Nucleus accumbens (tissue), 56 donors: Measurements from ENCODE around the gene LRRC74A.

Experiments used
- DNase-seq, 56 donors: peaks; one replicate each; lab custom pipeline; 2025; lab: John Stamatoyannopoulos, UW

LRRC74A gene

GRCh38 chr14:76808990-76809389 lies 17.2 kb upstream of the LRRC74A start:
- no peak for DNase-seq

DNA sequence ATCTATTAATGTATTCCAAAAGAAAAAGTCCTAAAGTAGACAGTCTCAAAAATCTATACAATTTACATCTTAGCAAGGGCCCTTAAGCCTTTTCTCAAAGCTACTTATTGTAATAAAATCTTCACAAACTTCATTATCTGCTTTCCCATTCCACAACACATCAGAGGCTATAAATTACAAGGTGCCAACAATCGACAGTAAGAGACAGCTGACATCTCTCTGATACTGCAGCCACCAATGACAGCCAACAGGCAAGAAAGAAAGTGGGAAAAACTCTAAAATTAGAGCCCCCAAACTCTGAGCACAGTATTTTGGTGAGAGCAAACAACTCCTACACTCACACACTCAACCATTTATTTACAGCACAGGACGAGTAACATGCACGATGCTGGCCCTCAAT lies 15.7 kb upstream of the LRRC74A start:
- DNase-seq = no peak

DNA sequence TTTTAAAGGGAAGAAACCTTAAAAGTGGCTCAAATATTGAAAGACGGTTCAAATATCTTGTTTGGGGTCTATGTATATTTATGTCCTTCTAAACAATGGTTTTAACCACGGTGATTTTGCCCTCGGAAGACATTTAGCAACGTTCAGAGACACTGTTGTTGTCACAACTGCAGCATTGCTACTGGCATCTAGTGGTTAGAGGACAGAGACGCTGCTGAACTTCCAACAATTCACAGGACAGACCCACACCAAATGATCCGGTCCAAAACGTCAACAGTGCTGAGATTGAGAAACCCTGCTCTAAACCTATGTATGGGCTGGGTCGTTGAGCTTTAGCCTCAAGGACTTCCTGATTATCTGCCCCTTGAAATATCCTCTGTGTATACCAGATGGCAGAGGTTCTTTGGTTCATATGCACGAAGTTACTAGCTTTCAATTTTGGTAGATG lies 15.2 kb upstream of the LRRC74A start:
- peak in 35 of 56 donors; percentile 8 to 56 (median 30) for DNase-seq

GRCh38 chr14:76811561-76811960 lies 14.6 kb upstream of the LRRC74A start:
- DNase-seq = no peak

GRCh38 chr14:76812093-76812421 lies 14.2 kb upstream of the LRRC74A start:
- DNase-seq = peak in 4 of 56 donors; percentile 45 to 57 (median 50)

- DNase-seq = peak; percentile 42 to 95 (median 90)
Measured at GRCh38 chr14:76812422-76813383, 13.5 kb upstream of the LRRC74A start, which contains the start of gene ANGEL1. ANGEL1 (minus strand) TSS chr14:76812882; CDS start chr14:76812827, 55 bp downstream.

- DNase-seq = no peak
Measured at GRCh38 chr14:76814726-76815645, 11.2 kb upstream of the LRRC74A start.

DNA sequence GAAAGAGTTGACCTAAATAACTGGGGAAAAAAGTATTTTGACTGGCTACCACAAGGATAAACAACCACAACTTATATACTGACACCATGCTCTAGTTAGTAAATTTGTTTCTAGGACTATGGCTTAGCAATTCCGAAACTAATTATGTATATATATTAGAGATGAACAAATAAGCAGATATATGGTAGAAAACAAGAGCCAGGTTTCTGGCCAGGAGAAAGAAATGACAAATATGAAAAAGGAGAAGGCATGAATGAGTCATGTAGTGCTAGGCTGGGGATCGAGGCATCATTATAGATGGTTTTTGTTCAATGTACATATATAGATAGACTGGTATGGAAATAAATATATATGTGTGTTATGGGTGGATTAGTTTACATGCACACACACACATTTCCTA lies 5.5 kb upstream of the LRRC74A start:
- DNase-seq = no peak

DNA sequence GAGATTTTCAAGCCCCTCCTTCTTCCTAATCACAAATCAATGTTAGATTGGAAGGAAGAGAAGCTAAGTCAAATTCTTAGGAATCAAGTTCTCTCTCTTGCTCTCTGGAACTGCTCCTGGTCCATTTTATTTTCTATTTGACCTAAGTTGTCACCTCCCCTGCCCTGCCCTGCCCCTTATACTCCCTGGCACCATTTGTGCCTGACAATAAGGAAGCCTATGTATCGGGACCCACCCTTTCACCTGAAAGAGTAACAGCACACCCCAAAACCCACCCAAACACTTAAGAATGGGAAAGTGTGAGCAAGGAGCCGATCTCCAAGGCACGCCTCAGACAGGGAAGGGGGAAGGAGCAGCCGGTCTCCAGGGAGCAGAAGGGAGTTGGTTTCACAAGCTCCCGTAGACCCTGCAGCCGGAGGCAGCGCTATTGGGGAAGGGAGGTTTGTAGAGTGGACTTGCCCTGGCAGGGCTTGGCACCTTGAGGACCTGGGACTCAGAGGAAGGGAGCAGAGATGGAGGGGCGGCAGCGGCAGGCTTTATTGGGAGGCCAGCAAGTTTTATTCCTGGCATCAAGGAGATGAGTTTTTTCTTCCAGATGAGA lies 1.6 kb downstream of the LRRC74A start:
- DNase-seq = peak in 6 of 56 donors; percentile 21 to 38 (median 28)

GRCh38 chr14:76828339-76829012 lies 2.3 kb downstream of the LRRC74A start:
- peak in 12 of 56 donors; percentile 16 to 41 (median 25) for DNase-seq

GRCh38 chr14:76829013-76829365 lies 2.8 kb downstream of the LRRC74A start:
- peak in 20 of 56 donors; percentile 7 to 61 (median 26) for DNase-seq

GRCh38 chr14:76829650-76830421 lies 3.6 kb downstream of the LRRC74A start:
- DNase-seq = peak in 55 of 56 donors; percentile 13 to 95 (median 87)

GRCh38 chr14:76830556-76830955 lies 4.3 kb downstream of the LRRC74A start:
- no peak for DNase-seq

DNA sequence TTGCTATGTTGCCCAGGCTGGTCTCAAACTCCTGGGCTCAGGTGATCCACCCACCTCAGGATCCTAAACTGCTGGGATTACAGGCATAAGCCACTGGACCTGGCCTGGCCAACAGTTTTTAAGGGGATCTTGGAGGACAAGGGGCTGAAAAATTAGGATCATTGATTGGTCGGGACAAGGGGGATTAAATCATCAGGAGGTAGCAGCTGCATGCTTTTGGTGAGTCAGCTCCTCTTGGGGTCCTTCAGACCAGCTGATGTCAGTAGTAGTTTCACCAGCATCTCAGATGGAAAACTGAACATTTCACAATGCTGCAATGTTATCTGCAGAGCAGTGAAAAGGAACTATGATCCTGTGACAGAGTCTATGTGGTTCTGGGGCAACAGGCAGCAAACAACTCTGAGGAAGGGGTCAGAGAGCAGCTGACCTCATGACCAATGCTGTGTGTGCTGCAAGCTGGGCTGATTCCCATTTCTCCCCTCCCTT lies 6.3 kb downstream of the LRRC74A start:
- DNase-seq = no peak

DNA sequence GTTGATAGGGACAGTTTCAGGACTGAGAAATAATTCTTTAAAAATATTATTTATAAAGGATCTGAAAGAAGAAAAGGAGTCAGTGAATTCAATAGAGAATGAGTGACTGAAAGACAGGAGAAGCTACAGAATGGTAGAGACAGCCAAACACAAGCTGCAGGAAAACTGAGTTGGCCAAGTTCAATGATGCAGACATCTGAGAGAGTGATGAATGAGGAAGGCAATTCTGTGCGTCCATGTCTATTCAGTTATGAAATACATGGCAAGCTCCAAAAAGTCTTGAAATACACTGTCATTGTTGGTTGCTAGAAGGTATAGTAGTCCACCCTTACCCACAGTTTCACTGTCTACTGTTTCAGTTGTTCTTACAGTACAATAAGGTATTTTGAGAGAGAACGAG lies 6.8 kb downstream of the LRRC74A start:
- no peak for DNase-seq

DNA sequence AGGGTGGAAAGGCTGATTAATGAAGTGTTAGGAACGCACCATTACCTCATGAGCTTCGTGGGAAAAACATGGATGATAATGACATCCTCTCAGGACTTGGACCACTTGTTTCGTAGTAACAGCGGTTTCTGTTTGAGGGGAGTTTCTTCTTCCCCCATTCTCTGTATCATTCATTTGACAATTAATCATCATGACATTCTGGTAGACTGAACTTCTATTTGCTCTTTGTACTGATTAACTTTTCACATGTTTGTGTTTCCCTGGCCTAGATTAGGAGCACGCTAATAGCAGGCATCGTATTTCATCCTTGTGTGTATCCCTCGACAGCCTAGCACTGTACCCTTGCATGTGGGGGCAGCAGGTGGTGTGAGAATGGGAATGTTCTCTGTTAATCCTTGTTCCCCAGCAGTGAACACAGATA lies 8.0 kb downstream of the LRRC74A start:
- no peak for DNase-seq

DNA sequence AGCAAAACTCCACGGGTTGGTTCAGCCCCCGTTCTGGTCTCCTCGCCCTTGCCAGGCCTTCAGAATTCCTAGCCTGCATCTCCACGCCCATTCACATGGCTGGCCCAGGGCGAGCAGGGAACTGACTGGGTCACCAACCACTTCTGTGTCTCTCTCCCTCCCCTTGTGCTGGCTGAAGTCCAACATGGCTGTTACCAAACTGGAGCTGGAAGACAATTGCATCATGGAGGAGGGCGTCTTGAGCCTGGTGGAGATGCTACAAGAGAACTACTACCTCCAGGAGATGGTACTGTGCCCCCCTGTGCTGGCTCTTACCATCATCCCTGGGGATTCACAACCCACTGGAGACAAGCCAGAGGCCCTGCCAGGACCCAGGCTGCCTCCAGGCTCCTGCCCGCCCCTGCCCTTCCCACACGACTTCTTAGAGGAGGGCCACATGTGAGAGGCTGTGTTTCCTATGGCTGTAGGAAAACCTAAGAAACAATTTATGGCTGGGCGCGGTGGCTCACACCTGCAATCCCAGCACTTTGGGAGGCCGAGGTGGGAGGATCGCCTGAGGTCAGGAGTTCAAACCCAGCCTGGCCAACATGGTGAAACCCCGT lies 9.9 kb downstream of the LRRC74A start:
- peak in 5 of 56 donors; percentile 16 to 32 (median 20) for DNase-seq

- no peak for DNase-seq
Measured at GRCh38 chr14:76837524-76837923, 11.3 kb downstream of the LRRC74A start.

DNA sequence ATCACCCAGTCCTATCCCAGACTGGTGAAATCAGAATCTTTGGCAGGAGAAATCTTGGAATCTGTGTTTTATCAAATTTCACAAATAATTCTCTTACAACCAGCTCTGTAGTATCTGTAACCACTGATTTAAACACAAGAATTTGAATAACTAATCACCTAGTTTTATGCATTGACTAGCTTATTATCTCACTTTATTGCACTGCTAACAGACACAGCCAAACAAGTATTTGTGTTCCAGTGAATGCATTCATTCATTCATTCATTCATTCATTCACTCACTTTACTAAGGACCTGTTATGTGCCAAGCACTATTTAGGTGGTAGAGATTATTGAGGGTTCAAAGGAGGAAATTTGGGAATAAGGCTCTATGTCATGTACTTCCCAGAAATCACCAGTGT lies 16.2 kb downstream of the LRRC74A start:
- DNase-seq = no peak
